GM12801 (cell line): ENCODE data around the gene DCC.

ENCODE experiments used
- CTCF ChIP-seq: IDR thresholded peaks from one replicate; pipeline ENCODE4 v1.5.1; 2011; ENCODE audit warnings: control low read depth; ENCODE audit not compliant: insufficient read length; ENCODE audit errors: extremely low read depth

The DCC gene

GRCh38 chr18:53131001-53131400 is 791.0 kb downstream of the DCC start:
- no peak for TF ChIP-seq CTCF

- TF ChIP-seq CTCF: no peak
Observed at GRCh38 chr18:53134711-53135110, 794.7 kb downstream of the DCC start.

DNA sequence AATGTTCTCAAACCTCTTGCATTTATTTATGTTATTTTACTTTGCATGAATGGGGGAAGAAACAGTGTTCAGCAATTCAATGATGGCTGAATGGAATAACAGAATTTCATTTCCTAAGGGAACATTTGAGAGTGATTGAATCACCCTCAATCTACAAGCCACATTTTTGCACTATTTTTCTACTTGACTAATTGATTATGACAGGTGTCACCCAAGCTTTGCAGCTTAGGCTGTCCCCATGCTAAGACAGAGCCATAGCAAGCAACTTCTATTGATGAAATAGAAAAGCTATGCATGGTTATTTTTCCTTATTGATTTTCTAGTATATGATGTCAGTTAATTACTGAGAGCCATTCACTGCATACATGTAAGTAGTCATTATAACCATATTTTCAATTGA is 795.7 kb downstream of the DCC start:
- no peak for TF ChIP-seq CTCF

- no peak for TF ChIP-seq CTCF
Observed at GRCh38 chr18:53139746-53140500, 799.9 kb downstream of the DCC start.

GRCh38 chr18:53142005-53142404 is 802.0 kb downstream of the DCC start:
- TF ChIP-seq CTCF: no peak

DNA sequence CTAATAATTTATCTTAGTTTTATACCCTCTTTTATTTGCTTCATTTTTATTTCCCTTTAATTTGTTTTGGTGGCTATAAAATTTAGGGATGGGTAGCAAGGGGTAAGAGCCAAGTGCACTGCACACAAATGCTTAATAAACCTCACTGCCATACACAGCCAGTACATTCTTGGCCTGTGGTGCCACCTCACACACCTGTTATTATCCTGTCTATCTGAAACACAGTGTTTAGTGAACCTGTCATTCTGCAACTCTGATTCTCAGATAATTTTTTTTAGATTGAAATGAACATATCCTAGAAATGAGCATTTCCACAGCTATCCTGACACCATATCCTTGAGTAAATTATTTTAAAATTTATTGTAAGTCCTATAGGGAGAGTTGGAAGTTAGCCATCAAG is 807.5 kb downstream of the DCC start:
- TF ChIP-seq CTCF: no peak

DNA sequence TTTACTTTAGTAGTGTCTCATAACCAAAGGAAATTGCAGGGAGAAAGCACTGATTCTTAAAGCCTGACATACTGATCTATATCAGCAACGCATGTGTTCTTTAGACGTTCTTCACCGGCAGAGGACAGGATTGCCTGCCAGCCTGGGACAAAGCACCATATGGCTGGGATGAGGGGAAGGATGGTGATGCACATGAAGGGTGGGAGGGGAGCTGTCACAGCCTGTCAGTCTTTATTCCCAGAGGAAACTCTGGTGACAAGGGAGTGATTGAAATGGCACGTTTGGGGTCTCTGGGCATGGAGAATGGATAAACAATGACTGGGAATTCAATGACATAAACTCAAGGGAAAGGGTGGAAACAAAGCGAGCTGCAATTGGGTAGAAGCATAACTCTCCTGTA is 808.1 kb downstream of the DCC start:
- TF ChIP-seq CTCF: no peak
